NCI-H2171 (cell line): ENCODE results near the gene PDE11A.

ENCODE experiments used
- DNase-seq: peaks from one replicate; lab custom pipeline; 2025; lab: John Stamatoyannopoulos, UW

Gene PDE11A

GRCh38 chr2:177692042-177692782 lies 380.4 kb downstream of the PDE11A start:
- no peak for DNase-seq

GRCh38 chr2:177691177-177691576 lies 381.4 kb downstream of the PDE11A start:
- no peak for DNase-seq

GRCh38 chr2:177689623-177690022 lies 383.0 kb downstream of the PDE11A start:
- no peak for DNase-seq

- DNase-seq: no peak
Measured at GRCh38 chr2:177688844-177689243, 383.7 kb downstream of the PDE11A start.

- DNase-seq: no peak
Measured at GRCh38 chr2:177683661-177684069, 388.9 kb downstream of the PDE11A start.

GRCh38 chr2:177682836-177683660 lies 389.5 kb downstream of the PDE11A start:
- DNase-seq: no peak

GRCh38 chr2:177682006-177682405 lies 390.6 kb downstream of the PDE11A start:
- DNase-seq: no peak

- DNase-seq: no peak
Measured at GRCh38 chr2:177680866-177681712, 391.5 kb downstream of the PDE11A start.

- no peak for DNase-seq
Measured at GRCh38 chr2:177679611-177680605, 392.7 kb downstream of the PDE11A start.

GRCh38 chr2:177678939-177679338 lies 393.6 kb downstream of the PDE11A start:
- DNase-seq: no peak

GRCh38 chr2:177676636-177677035 lies 395.9 kb downstream of the PDE11A start:
- DNase-seq: no peak

GRCh38 chr2:177675825-177676224 lies 396.8 kb downstream of the PDE11A start:
- no peak for DNase-seq

GRCh38 chr2:177675350-177675821 lies 397.2 kb downstream of the PDE11A start:
- no peak for DNase-seq

GRCh38 chr2:177673602-177674595 lies 398.7 kb downstream of the PDE11A start:
- no peak for DNase-seq

- no peak for DNase-seq
Measured at GRCh38 chr2:177671662-177672061, 400.9 kb downstream of the PDE11A start.

- no peak for DNase-seq
Measured at GRCh38 chr2:177670791-177671535, 401.6 kb downstream of the PDE11A start.

GRCh38 chr2:177669625-177670330 lies 402.8 kb downstream of the PDE11A start:
- DNase-seq: no peak

- no peak for DNase-seq
Measured at GRCh38 chr2:177669201-177669600, 403.4 kb downstream of the PDE11A start.
